Measurements from ENCODE around the gene TMEM163.

The TMEM163 gene

GRCh38 chr2:134435936-134436335, 282.9 kb downstream of the TMEM163 start:
- Histone ChIP-seq H2AK5ac (ENCODE audit: low read length, severe bottlenecking) (no peak overlapping the region), H2BK120ac (ENCODE audit: low read depth, low read length) (no peak overlapping the region), H3K4ac (ENCODE audit: low read depth in 1 of 2, low read length in 2 of 2) (no peak overlapping the region), H3K18ac (ENCODE audit: low read depth in 1 of 2, low read length in 2 of 2) (no peak overlapping the region), H4K8ac (ENCODE audit: low read length) (no peak overlapping the region), H4K91ac (ENCODE audit: low read length) (no peak overlapping the region), H3K36me3 (ENCODE audit: control insufficient read depth in 1 of 2, insufficient read depth in 2 of 2, low read depth in 1 of 2, low read length in 2 of 2) (peaks cover 0 to 18% of the 10 kb centered on the region in 2 experiments), H3K9ac (ENCODE audit: low read length) (no peak overlapping the region), H2BK12ac (ENCODE audit: low read length in 2 of 2) (no peak overlapping the region), H3K4me1 (ENCODE audit: control insufficient read depth, insufficient read depth, low read depth, low read length) (peaks cover 12% of the 10 kb centered on the region), H2BK5ac (ENCODE audit: low read depth, low read length, poor library complexity, severe bottlenecking) (no peak overlapping the region), H3K4me2 (ENCODE audit: low read length, poor library complexity, severe bottlenecking) (no peak overlapping the region), H3K14ac (ENCODE audit: low read length in 2 of 2) (no peak overlapping the region), H3K4me3 (ENCODE audit: insufficient read depth in 1 of 2, low read depth in 1 of 2, low read length in 2 of 2) (no peak overlapping the region), H3K23ac (ENCODE audit: low read length in 2 of 2) (peak overlapping the region in 1 of 2 experiments; percentile 2), H3K79me1 (replicated peaks; ENCODE audit: low read length, poor library complexity, severe bottlenecking) (peaks cover under 1% of the 10 kb centered on the region), H3K27me3 (ENCODE audit: control insufficient read depth in 1 of 2, insufficient read depth in 1 of 2, low read length in 2 of 2) (no peaks in the 10 kb centered on the region), H3K9me3 (ENCODE audit: control insufficient read depth, low read length) (no peaks in the 10 kb centered on the region), H2AFZ (ENCODE audit: low read depth, low read length) (no peak overlapping the region), H3K27ac (ENCODE audit: low read length, poor library complexity, severe bottlenecking) (no peak overlapping the region), H2BK15ac (ENCODE audit: low read depth, poor library complexity, severe bottlenecking) (no peak overlapping the region)
- no peak for DNase-seq

- no peak overlapping the region for H4K91ac ChIP-seq (ENCODE audit: low read length)
- H2BK15ac ChIP-seq (ENCODE audit: low read depth, poor library complexity, severe bottlenecking) = no peak overlapping the region
- H2AFZ ChIP-seq (ENCODE audit: low read depth, low read length) = no peak overlapping the region
- H2BK12ac ChIP-seq (ENCODE audit: low read length in 2 of 2) = no peak overlapping the region
- H3K18ac ChIP-seq (ENCODE audit: low read depth in 1 of 2, low read length in 2 of 2) = no peak overlapping the region
- no peaks in the 10 kb centered on the region for H3K9me3 ChIP-seq (ENCODE audit: control insufficient read depth, low read length)
- no peak overlapping the region for H3K4me3 ChIP-seq (ENCODE audit: insufficient read depth in 1 of 2, low read depth in 1 of 2, low read length in 2 of 2)
- peaks cover 15% of the 10 kb centered on the region for H3K4me1 ChIP-seq (ENCODE audit: control insufficient read depth, insufficient read depth, low read depth, low read length)
- no peak for DNase-seq
- no peak overlapping the region for H3K9ac ChIP-seq (ENCODE audit: low read length)
- H3K23ac ChIP-seq (ENCODE audit: low read length in 2 of 2) = no peak overlapping the region
- H3K4ac ChIP-seq (ENCODE audit: low read depth in 1 of 2, low read length in 2 of 2) = no peak overlapping the region
- 96% methylated on average over 4 of the region's 4 CpGs for WGBS
- no peak overlapping the region for H3K27ac ChIP-seq (ENCODE audit: low read length, poor library complexity, severe bottlenecking)
- H3K79me1 ChIP-seq (replicated peaks; ENCODE audit: low read length, poor library complexity, severe bottlenecking) = peaks cover 3% of the 10 kb centered on the region
- peaks cover 0 to 21% of the 10 kb centered on the region in 2 experiments for H3K36me3 ChIP-seq (ENCODE audit: control insufficient read depth in 1 of 2, insufficient read depth in 2 of 2, low read depth in 1 of 2, low read length in 2 of 2)
- H2AK5ac ChIP-seq (ENCODE audit: low read length, severe bottlenecking) = no peak overlapping the region
- H3K4me2 ChIP-seq (ENCODE audit: low read length, poor library complexity, severe bottlenecking) = no peak overlapping the region
- no peaks in the 10 kb centered on the region for H3K27me3 ChIP-seq (ENCODE audit: control insufficient read depth in 1 of 2, insufficient read depth in 1 of 2, low read length in 2 of 2)
- H3K14ac ChIP-seq (ENCODE audit: low read length in 2 of 2) = no peak overlapping the region
- H2BK5ac ChIP-seq (ENCODE audit: low read depth, low read length, poor library complexity, severe bottlenecking) = no peak overlapping the region
- no peak overlapping the region for H2BK120ac ChIP-seq (ENCODE audit: low read depth, low read length)
- no peak overlapping the region for H4K8ac ChIP-seq (ENCODE audit: low read length)
Measured at GRCh38 chr2:134435505-134435904, 283.3 kb downstream of the TMEM163 start.

- no peak overlapping the region for H3K14ac ChIP-seq (ENCODE audit: low read length in 2 of 2)
- no peaks in the 10 kb centered on the region for H3K9me3 ChIP-seq (ENCODE audit: control insufficient read depth, low read length)
- H3K23ac ChIP-seq (ENCODE audit: low read length in 2 of 2) = no peak overlapping the region
- no peaks in the 10 kb centered on the region for H3K27me3 ChIP-seq (ENCODE audit: control insufficient read depth in 1 of 2, insufficient read depth in 1 of 2, low read length in 2 of 2)
- no peak overlapping the region for H3K9ac ChIP-seq (ENCODE audit: low read length)
- WGBS = over 99% methylated on average over 6 of the region's 6 CpGs
- no peak overlapping the region for H2BK12ac ChIP-seq (ENCODE audit: low read length in 2 of 2)
- peaks cover 3% of the 10 kb centered on the region for H3K79me1 ChIP-seq (replicated peaks; ENCODE audit: low read length, poor library complexity, severe bottlenecking)
- H3K4me1 ChIP-seq (ENCODE audit: control insufficient read depth, insufficient read depth, low read depth, low read length) = peaks cover 15% of the 10 kb centered on the region
- no peak overlapping the region for H2AFZ ChIP-seq (ENCODE audit: low read depth, low read length)
- H4K8ac ChIP-seq (ENCODE audit: low read length) = no peak overlapping the region
- no peak overlapping the region for H2BK15ac ChIP-seq (ENCODE audit: low read depth, poor library complexity, severe bottlenecking)
- peaks cover 0 to 16% of the 10 kb centered on the region in 2 experiments for H3K36me3 ChIP-seq (ENCODE audit: control insufficient read depth in 1 of 2, insufficient read depth in 2 of 2, low read depth in 1 of 2, low read length in 2 of 2)
- no peak for DNase-seq
- no peak overlapping the region for H2BK5ac ChIP-seq (ENCODE audit: low read depth, low read length, poor library complexity, severe bottlenecking)
- no peak overlapping the region for H4K91ac ChIP-seq (ENCODE audit: low read length)
- H2AK5ac ChIP-seq (ENCODE audit: low read length, severe bottlenecking) = peak overlapping the region; percentile 44
- H3K18ac ChIP-seq (ENCODE audit: low read depth in 1 of 2, low read length in 2 of 2) = no peak overlapping the region
- no peak overlapping the region for H3K4me3 ChIP-seq (ENCODE audit: insufficient read depth in 1 of 2, low read depth in 1 of 2, low read length in 2 of 2)
- H3K27ac ChIP-seq (ENCODE audit: low read length, poor library complexity, severe bottlenecking) = no peak overlapping the region
- no peak overlapping the region for H3K4ac ChIP-seq (ENCODE audit: low read depth in 1 of 2, low read length in 2 of 2)
- no peak overlapping the region for H3K4me2 ChIP-seq (ENCODE audit: low read length, poor library complexity, severe bottlenecking)
- H2BK120ac ChIP-seq (ENCODE audit: low read depth, low read length) = no peak overlapping the region
Measured at GRCh38 chr2:134433979-134434378, 284.8 kb downstream of the TMEM163 start.

- no peak overlapping the region for H3K27ac ChIP-seq (ENCODE audit: low read length, poor library complexity, severe bottlenecking)
- no peak overlapping the region for H3K23ac ChIP-seq (ENCODE audit: low read length in 2 of 2)
- no peak overlapping the region for H2AFZ ChIP-seq (ENCODE audit: low read depth, low read length)
- H3K27me3 ChIP-seq (ENCODE audit: control insufficient read depth in 1 of 2, insufficient read depth in 1 of 2, low read length in 2 of 2) = no peaks in the 10 kb centered on the region
- H3K4ac ChIP-seq (ENCODE audit: low read depth in 1 of 2, low read length in 2 of 2) = no peak overlapping the region
- H2BK12ac ChIP-seq (ENCODE audit: low read length in 2 of 2) = no peak overlapping the region
- H3K36me3 ChIP-seq (ENCODE audit: control insufficient read depth in 1 of 2, insufficient read depth in 2 of 2, low read depth in 1 of 2, low read length in 2 of 2) = peaks cover 1 to 16% of the 10 kb centered on the region in 2 experiments
- no peak overlapping the region for H2BK120ac ChIP-seq (ENCODE audit: low read depth, low read length)
- no peak overlapping the region for H3K4me2 ChIP-seq (ENCODE audit: low read length, poor library complexity, severe bottlenecking)
- H4K8ac ChIP-seq (ENCODE audit: low read length) = no peak overlapping the region
- H3K9ac ChIP-seq (ENCODE audit: low read length) = no peak overlapping the region
- peak overlapping the region; percentile 31 for H2AK5ac ChIP-seq (ENCODE audit: low read length, severe bottlenecking)
- no peak overlapping the region for H4K91ac ChIP-seq (ENCODE audit: low read length)
- peaks cover 3% of the 10 kb centered on the region for H3K79me1 ChIP-seq (replicated peaks; ENCODE audit: low read length, poor library complexity, severe bottlenecking)
- no peak overlapping the region for H2BK15ac ChIP-seq (ENCODE audit: low read depth, poor library complexity, severe bottlenecking)
- no peak overlapping the region for H3K18ac ChIP-seq (ENCODE audit: low read depth in 1 of 2, low read length in 2 of 2)
- H3K4me1 ChIP-seq (ENCODE audit: control insufficient read depth, insufficient read depth, low read depth, low read length) = peaks cover 15% of the 10 kb centered on the region
- H3K14ac ChIP-seq (ENCODE audit: low read length in 2 of 2) = no peak overlapping the region
- no peak overlapping the region for H3K4me3 ChIP-seq (ENCODE audit: insufficient read depth in 1 of 2, low read depth in 1 of 2, low read length in 2 of 2)
- DNase-seq = no peak
- no peak overlapping the region for H2BK5ac ChIP-seq (ENCODE audit: low read depth, low read length, poor library complexity, severe bottlenecking)
- WGBS = 94% methylated on average over 7 of the region's 7 CpGs
- H3K9me3 ChIP-seq (ENCODE audit: control insufficient read depth, low read length) = no peaks in the 10 kb centered on the region
Measured at GRCh38 chr2:134433469-134433868, 285.3 kb downstream of the TMEM163 start.

All from mesenchymal stem cell (in vitro differentiated cells and primary cell).